Activated CD4-positive, alpha-beta memory T cell treated with anti-CD3 and anti-CD28 coated beads for 36 hours (primary cell): ENCODE measurements around the gene WTIP. TPM values are rescaled to one million over a fixed set of nuclear protein-coding genes. Genes with fewer than 3 reads are reported as not detected.
"Not testable (repeated sequence)": the region's sequence is repeated elsewhere in the genome, so short reads cannot be mapped to it uniquely, and the experiment has no call there.

ENCODE experiments used
- CTCF ChIA-PET: fragments of 350-600 bp; sonication (Branson Sonifier 250); formaldehyde crosslinking; loops from one replicate; lab custom pipeline; 2021; ENCODE audit warnings: antibody characterized with exemption, inconsistent platforms; lab: Charles Lee
- POLR2A ChIA-PET: fragments of 350-600 bp; sonication (Branson Sonifier 250); formaldehyde crosslinking; loops from one replicate; lab custom pipeline; 2021; ENCODE audit warnings: antibody characterized with exemption; lab: Charles Lee
- DNase-seq: peaks from one replicate; pipeline ENCODE4 v3.0.0-alpha.2; 2020
- H3K27ac Mint-ChIP-seq: one replicate; pipeline ENCODE4 v1.8.0; 2021; ENCODE audit warnings: mixed read lengths
- H3K27me3 Mint-ChIP-seq: one replicate; pipeline ENCODE4 v1.8.0; 2021; ENCODE audit warnings: mixed read lengths
- H3K36me3 Mint-ChIP-seq: one replicate; pipeline ENCODE4 v1.8.0; 2021; ENCODE audit warnings: mixed read lengths
- H3K4me1 Mint-ChIP-seq: one replicate; pipeline ENCODE4 v1.8.0; 2021; ENCODE audit warnings: low read depth, mixed read lengths
- H3K4me3 Mint-ChIP-seq: one replicate; pipeline ENCODE4 v1.8.0; 2021; ENCODE audit warnings: mild to moderate bottlenecking, mixed read lengths
- H3K9me3 Mint-ChIP-seq: one replicate; pipeline ENCODE4 v1.8.0; 2021; ENCODE audit warnings: mixed read lengths
- intact Hi-C: fragments of 100-400 bp; cut with micrococcal nuclease; formaldehyde crosslinking; loops from one replicate; pipeline ENCODE4 v1.15.1; 2023
- total RNA-seq, 2 experiments: library from RNA; stranded (reverse); gene quantifications; one replicate each; pipeline ENCODE4 v1.2.3, GENCODE V29; 2021

The WTIP gene
- total RNA-seq, result under 1 TPM; 0.52 to 0.65 TPM

- intact Hi-C loops, result no loop called here
- ChIA-PET POLR2A (interaction anchor here (1.0 kb wide), 1 partner anchor 112 kb away, joined by 3 read pairs; no protein-coding TSS in a partner anchor), CTCF (no interaction called here)
- Mint-ChIP-seq H3K27me3 (peaks cover 35% of the 10 kb centered on the region), H3K4me3 (no peak within 1 kb of the TSS), H3K9me3 (no peaks in the 10 kb centered on the region), H3K27ac (no peak within 1 kb of the TSS), H3K36me3 (no peaks in the 10 kb centered on the region), H3K4me1 (peaks cover 1% of the 10 kb centered on the region)
- DNase-seq, result no peak
Measured at GRCh38 chr19:34480971-34481841, at the start of gene WTIP. Gene WTIP (plus strand): TSS chr19:34481758. CDS start chr19:34481975, 217 bp downstream.

- H3K9me3 Mint-ChIP-seq, result no peaks in the 10 kb centered on the region
- intact Hi-C loops, result loop anchor here (5.0 kb wide), 1 partner anchor 260 kb away; the partner anchor contains the start of gene LSM14A
- no peaks in the 10 kb centered on the region for H3K27me3 Mint-ChIP-seq
- POLR2A ChIA-PET, result no interaction called here
- no peak overlapping the region for H3K4me3 Mint-ChIP-seq
- peaks cover 40% of the 10 kb centered on the region for H3K4me1 Mint-ChIP-seq
- CTCF ChIA-PET, result no interaction called here
- H3K27ac Mint-ChIP-seq, result no peak overlapping the region
- no peak for DNase-seq
- H3K36me3 Mint-ChIP-seq, result peaks cover 49% of the 10 kb centered on the region
Measured at GRCh38 chr19:34432797-34433196, 48.8 kb upstream of the WTIP start.

GRCh38 chr19:34436716-34437115 is 44.8 kb upstream of the WTIP start:
- intact Hi-C loops, result no loop called here
- no peak overlapping the region for H3K27ac Mint-ChIP-seq

GRCh38 chr19:34448191-34448590 is 33.4 kb upstream of the WTIP start:
- H3K27me3 Mint-ChIP-seq, result no peaks in the 10 kb centered on the region
- H3K27ac Mint-ChIP-seq, result no peak overlapping the region
- no peak overlapping the region for H3K4me3 Mint-ChIP-seq
- DNase-seq, result no peak
- CTCF ChIA-PET, result no interaction called here
- intact Hi-C loops, result no loop called here
- H3K9me3 Mint-ChIP-seq, result no peaks in the 10 kb centered on the region
- H3K36me3 Mint-ChIP-seq, result peaks cover 66% of the 10 kb centered on the region
- POLR2A ChIA-PET, result no interaction called here
- peaks cover 2% of the 10 kb centered on the region for H3K4me1 Mint-ChIP-seq

More at GRCh38 chr19:34436716-34437115, 44.8 kb upstream of the WTIP start:
- POLR2A ChIA-PET, result no interaction called here
- CTCF ChIA-PET, result no interaction called here
- H3K4me1 Mint-ChIP-seq, result peaks cover 14% of the 10 kb centered on the region
- no peaks in the 10 kb centered on the region for H3K9me3 Mint-ChIP-seq
- H3K4me3 Mint-ChIP-seq, result no peak overlapping the region
- no peaks in the 10 kb centered on the region for H3K27me3 Mint-ChIP-seq
- H3K36me3 Mint-ChIP-seq, result peaks cover 54% of the 10 kb centered on the region
- DNase-seq, result no peak

GRCh38 chr19:34452723-34453122 is 28.8 kb upstream of the WTIP start:
- intact Hi-C loops, result no loop called here
- no peak for DNase-seq
- Mint-ChIP-seq H3K27ac (no peak overlapping the region), H3K4me1 (peaks cover 12% of the 10 kb centered on the region), H3K27me3 (no peaks in the 10 kb centered on the region), H3K4me3 (no peak overlapping the region), H3K9me3 (no peaks in the 10 kb centered on the region), H3K36me3 (peaks cover 52% of the 10 kb centered on the region)
- ChIA-PET POLR2A (no interaction called here), CTCF (no interaction called here)

- H3K4me3 Mint-ChIP-seq, result no peak overlapping the region
- intact Hi-C loops, result no loop called here
- H3K36me3 Mint-ChIP-seq, result peaks cover 51% of the 10 kb centered on the region
- H3K9me3 Mint-ChIP-seq, result no peaks in the 10 kb centered on the region
- H3K27ac Mint-ChIP-seq, result no peak overlapping the region
- H3K27me3 Mint-ChIP-seq, result no peaks in the 10 kb centered on the region
- POLR2A ChIA-PET, result no interaction called here
- CTCF ChIA-PET, result interaction anchor here (1.3 kb wide), 1 partner anchor 24 kb away, joined by 3 read pairs; no protein-coding TSS in a partner anchor
- peaks cover 13% of the 10 kb centered on the region for H3K4me1 Mint-ChIP-seq
- DNase-seq, result no peak
Measured at GRCh38 chr19:34454091-34454490, 27.5 kb upstream of the WTIP start.

- H3K27me3 Mint-ChIP-seq, result no peaks in the 10 kb centered on the region
- CTCF ChIA-PET, result interaction anchor here (1.3 kb wide), 1 partner anchor 24 kb away, joined by 3 read pairs; no protein-coding TSS in a partner anchor
- intact Hi-C loops, result no loop called here
- POLR2A ChIA-PET, result no interaction called here
- H3K36me3 Mint-ChIP-seq, result peaks cover 51% of the 10 kb centered on the region
- no peak for DNase-seq
- peaks cover 13% of the 10 kb centered on the region for H3K4me1 Mint-ChIP-seq
- no peak overlapping the region for H3K27ac Mint-ChIP-seq
- no peak overlapping the region for H3K4me3 Mint-ChIP-seq
- no peaks in the 10 kb centered on the region for H3K9me3 Mint-ChIP-seq
Measured at GRCh38 chr19:34454685-34455084, 26.9 kb upstream of the WTIP start.

- POLR2A ChIA-PET, result interaction anchor here (1.0 kb wide), 1 partner anchor 25 kb away, joined by 4 read pairs; no protein-coding TSS in a partner anchor
- peaks cover 56% of the 10 kb centered on the region for H3K36me3 Mint-ChIP-seq
- CTCF ChIA-PET, result interaction anchor here (0.6 kb wide), 1 partner anchor 414 kb away, joined by 3 read pairs; no protein-coding TSS in a partner anchor
Measured at GRCh38 chr19:34455783-34456480, 25.6 kb upstream of the WTIP start.

GRCh38 chr19:34457446-34457845 is 24.1 kb upstream of the WTIP start:
- Mint-ChIP-seq H3K27ac (no peak overlapping the region), H3K9me3 (no peaks in the 10 kb centered on the region), H3K36me3 (peaks cover 65% of the 10 kb centered on the region), H3K4me1 (peaks cover 13% of the 10 kb centered on the region), H3K27me3 (no peaks in the 10 kb centered on the region), H3K4me3 (no peak overlapping the region)
- POLR2A ChIA-PET, result no interaction called here
- DNase-seq, result no peak
- intact Hi-C loops, result no loop called here
- CTCF ChIA-PET, result interaction anchor here (0.6 to 0.7 kb wide), 2 partner anchors 9 to 31 kb away, joined by 3 read pairs; no protein-coding TSS in a partner anchor

More at GRCh38 chr19:34455783-34456480, 25.6 kb upstream of the WTIP start:
- H3K27me3 Mint-ChIP-seq, DNase-seq, H3K27ac Mint-ChIP-seq, H3K9me3 Mint-ChIP-seq, intact Hi-C loops, H3K4me3 Mint-ChIP-seq: not testable (repeated sequence)
- H3K4me1 Mint-ChIP-seq, result peaks cover 13% of the 10 kb centered on the region

GRCh38 chr19:34458677-34459076 is 22.9 kb upstream of the WTIP start:
- no peak overlapping the region for H3K27ac Mint-ChIP-seq
- ChIA-PET POLR2A (no interaction called here), CTCF (no interaction called here)
- H3K36me3 Mint-ChIP-seq, result peaks cover 66% of the 10 kb centered on the region
- H3K9me3 Mint-ChIP-seq, result no peaks in the 10 kb centered on the region
- peaks cover 10% of the 10 kb centered on the region for H3K4me1 Mint-ChIP-seq
- intact Hi-C loops, result no loop called here
- H3K27me3 Mint-ChIP-seq, result no peaks in the 10 kb centered on the region
- no peak for DNase-seq
- no peak overlapping the region for H3K4me3 Mint-ChIP-seq

GRCh38 chr19:34459614-34460013 is 21.9 kb upstream of the WTIP start:
- H3K27me3 Mint-ChIP-seq, result no peaks in the 10 kb centered on the region
- DNase-seq, result no peak
- intact Hi-C loops, result no loop called here
- H3K4me3 Mint-ChIP-seq, result no peak overlapping the region
- CTCF ChIA-PET, result no interaction called here
- H3K4me1 Mint-ChIP-seq, result peaks cover 5% of the 10 kb centered on the region
- H3K36me3 Mint-ChIP-seq, result peaks cover 63% of the 10 kb centered on the region
- no peaks in the 10 kb centered on the region for H3K9me3 Mint-ChIP-seq
- H3K27ac Mint-ChIP-seq, result no peak overlapping the region
- POLR2A ChIA-PET, result no interaction called here
